Measurements from ENCODE around the gene SRGAP1. TPM values are rescaled to one million over a fixed set of nuclear protein-coding genes. Genes with fewer than 3 reads are reported as not detected.
A peak's percentile ranks its signal among the peaks of the same experiment; 100 is the strongest.
"Not testable (repeated sequence)": the region's sequence is repeated elsewhere in the genome, so short reads cannot be mapped to it uniquely, and the experiment has no call there.

Gene SRGAP1
- total RNA-seq, 1 donor from 2014 or later = 76.8 TPM

DNA sequence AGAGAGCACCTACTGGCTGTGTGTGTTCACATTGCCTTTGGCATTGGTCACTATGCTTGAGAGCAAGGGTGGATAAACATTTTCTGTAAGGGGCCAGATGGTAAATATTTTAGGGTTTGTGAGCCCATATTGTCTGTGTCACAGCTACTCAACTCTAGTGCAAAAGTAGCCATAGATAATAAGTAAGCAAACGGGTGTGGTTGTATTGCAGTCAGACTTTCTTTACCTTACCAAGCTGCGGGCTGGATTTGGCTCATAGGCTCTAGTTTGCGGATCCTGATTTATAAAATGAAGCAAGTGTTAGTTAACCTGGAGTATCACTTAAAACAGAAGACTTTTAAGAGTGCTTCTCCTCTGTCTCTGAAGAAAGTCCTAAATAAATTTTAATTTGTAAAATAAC, 208.6 kb downstream of the SRGAP1 start:
- no peak for DNase-seq (ENCODE audit: low read depth)

- no peak for DNase-seq (ENCODE audit: low read depth)
These were observed 209.6 kb downstream of the SRGAP1 start for GRCh38 chr12:64054079-64054520.

GRCh38 chr12:64056741-64057140, 212.2 kb downstream of the SRGAP1 start:
- no peak for DNase-seq (ENCODE audit: low read depth)

DNA sequence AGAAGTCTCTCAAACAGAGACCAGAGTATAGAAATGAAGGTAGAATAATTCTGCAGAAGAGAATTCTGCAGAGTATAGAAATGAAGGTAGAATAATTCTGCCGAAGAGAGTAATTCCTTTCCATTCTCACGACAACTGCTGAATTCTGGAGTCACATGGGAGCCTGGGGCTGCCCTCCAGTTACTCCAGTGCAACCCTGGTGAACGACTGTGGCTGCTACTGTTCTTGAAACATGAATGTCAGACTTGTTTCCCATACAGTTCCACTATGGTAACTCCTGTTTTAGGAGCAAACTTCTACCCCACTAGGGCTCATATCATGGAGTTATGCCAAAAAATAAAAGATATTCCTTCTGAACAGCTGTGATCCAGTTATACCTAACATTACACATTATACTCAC, 213.2 kb downstream of the SRGAP1 start:
- DNase-seq (ENCODE audit: low read depth) = no peak

GRCh38 chr12:64058541-64059265, 214.2 kb downstream of the SRGAP1 start:
- DNase-seq (ENCODE audit: low read depth) = no peak

- DNase-seq (ENCODE audit: low read depth) = no peak
These were observed 215.2 kb downstream of the SRGAP1 start for GRCh38 chr12:64059685-64060084.

DNA sequence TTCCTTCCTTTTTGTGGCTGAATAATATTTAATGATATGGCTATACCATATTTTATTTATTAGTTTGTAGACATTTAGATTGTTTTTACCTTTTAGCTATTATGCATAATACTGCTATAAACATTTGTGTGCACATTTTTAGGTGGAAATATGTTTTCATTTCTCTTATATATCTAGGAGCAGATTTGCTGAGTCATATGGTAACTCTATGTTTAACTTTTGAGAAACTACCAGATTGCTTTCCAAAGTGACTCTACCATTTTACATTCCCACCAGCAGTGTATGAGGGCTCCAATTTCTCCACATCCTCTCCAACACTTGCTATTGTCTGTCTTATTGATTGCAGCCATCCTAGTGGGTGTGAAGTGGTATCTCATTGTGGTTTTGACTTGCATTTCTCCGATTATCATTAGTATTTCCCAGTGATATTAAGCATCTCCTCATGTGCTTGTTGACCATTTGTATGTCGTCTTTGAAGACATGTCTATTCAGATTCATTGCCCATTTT, 217.4 kb downstream of the SRGAP1 start:
- no peak for DNase-seq (ENCODE audit: low read depth)

DNA sequence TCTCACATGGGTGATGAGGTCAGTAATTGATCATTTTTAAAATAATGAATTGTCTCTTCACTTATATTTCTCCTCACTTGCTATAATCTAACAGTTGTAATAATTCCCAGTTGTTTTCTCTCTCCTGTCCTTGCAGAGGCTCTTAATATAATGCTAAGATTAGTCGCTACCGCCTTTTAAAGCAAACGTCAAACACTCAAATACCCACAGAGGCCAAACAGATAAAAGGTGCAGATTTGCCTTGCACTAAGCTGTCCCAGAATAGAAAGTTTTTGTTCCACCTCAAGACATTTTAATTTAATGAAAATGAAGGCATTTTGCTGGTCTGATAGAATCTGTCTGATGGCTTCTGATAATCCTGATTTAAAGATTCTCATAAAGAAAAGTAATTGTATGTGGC, 218.6 kb downstream of the SRGAP1 start:
- no peak for DNase-seq (ENCODE audit: low read depth)

GRCh38 chr12:64064240-64064639, 219.7 kb downstream of the SRGAP1 start:
- no peak for DNase-seq (ENCODE audit: low read depth)

- DNase-seq (ENCODE audit: low read depth) = no peak
These were observed 220.2 kb downstream of the SRGAP1 start for GRCh38 chr12:64064706-64065105.

DNA sequence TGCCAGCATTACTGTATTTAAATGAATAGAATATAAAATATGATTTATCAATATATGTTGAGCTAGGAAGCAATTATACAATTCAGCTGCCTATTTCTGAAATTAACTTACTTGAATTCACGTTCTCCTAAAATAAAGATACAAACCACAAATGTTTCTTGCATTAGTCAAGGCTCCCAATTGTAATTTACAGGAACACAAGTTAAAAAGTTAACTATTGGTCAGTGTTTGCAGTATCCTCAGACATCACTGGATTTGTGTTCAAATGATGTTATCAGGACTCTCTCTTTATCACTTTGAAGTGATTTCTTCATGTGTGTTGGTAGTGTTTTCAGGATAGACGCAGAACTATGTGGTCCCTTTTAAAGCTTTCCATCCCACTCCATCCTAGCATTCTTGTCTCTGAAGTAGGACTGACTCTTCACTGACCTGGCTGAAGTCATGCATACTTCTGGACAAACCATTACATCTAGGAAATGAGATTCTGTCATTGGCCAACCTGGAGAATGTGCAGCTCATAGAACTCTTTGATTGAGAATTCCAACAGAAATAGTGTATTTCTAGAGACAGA, 221.5 kb downstream of the SRGAP1 start:
- peak; percentile 80 for DNase-seq (ENCODE audit: low read depth)

- no peak for DNase-seq (ENCODE audit: low read depth)
These were observed 222.3 kb downstream of the SRGAP1 start for GRCh38 chr12:64066776-64067175.

- no peak for DNase-seq (ENCODE audit: low read depth)
These were observed 226.0 kb downstream of the SRGAP1 start for GRCh38 chr12:64070454-64070853.

GRCh38 chr12:64072916-64073575, 228.5 kb downstream of the SRGAP1 start:
- no peak for DNase-seq (ENCODE audit: low read depth)

GRCh38 chr12:64076565-64076964, 232.1 kb downstream of the SRGAP1 start:
- DNase-seq (ENCODE audit: low read depth) = not testable (repeated sequence)

DNA sequence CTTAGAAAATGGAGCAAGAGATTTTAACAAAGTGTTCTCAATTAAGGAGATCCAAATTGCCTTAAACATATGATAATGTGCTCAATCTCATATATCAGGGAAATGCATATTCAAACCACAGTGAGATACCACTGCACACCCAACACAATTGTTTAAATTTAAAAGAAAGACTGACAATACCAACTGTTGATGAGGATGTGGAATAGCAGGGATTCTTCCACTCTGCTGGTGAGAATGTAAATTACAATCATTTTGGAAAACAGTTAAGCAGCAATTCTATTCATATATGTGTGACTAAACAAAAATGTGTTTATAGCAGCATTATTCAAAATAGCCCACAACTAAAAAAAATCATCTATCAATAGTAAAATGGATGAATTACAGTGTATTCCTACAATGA, 233.4 kb downstream of the SRGAP1 start:
- DNase-seq (ENCODE audit: low read depth) = no peak

GRCh38 chr12:64080319-64081007, 236.0 kb downstream of the SRGAP1 start:
- peak; percentile 36 for DNase-seq (ENCODE audit: low read depth)

DNA sequence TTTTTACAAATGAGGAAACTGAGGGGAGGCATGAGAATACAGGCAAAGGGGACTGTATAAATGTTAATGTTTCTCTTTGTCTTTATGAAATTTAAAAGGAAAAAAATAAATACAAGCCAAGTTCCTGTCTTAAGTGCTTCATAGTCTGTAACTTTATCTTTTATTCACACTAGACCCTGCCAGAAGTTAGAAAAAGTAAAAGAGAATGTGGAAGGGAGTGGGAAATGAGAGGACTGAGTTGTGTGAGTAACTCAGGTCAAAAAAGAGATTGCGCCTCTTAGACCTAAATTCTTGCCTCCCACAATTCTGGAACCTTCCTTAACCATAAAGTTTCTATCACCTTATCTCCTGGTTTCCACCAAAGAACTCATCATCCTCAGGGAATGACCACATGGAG, 236.5 kb downstream of the SRGAP1 start:
- no peak for DNase-seq (ENCODE audit: low read depth)

DNA sequence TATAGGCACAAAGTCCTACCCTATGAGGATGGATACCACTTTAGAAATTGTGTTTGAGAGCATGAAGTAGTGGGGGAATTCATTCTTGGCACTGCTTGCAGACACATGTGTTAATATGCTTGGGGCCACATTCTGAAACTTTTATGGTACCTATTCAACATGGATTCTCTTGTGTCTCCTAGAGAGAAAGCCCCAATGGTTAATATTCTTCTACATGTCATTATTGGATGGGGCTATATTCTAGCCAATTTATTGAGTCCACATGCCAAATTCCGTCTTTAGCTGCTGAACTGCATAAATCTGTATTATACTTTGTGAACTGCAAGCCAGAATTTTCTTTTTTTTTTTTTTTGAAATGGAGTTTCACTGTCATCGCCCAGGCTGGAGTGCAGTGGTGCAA, 237.6 kb downstream of the SRGAP1 start:
- DNase-seq (ENCODE audit: low read depth) = no peak

DNA sequence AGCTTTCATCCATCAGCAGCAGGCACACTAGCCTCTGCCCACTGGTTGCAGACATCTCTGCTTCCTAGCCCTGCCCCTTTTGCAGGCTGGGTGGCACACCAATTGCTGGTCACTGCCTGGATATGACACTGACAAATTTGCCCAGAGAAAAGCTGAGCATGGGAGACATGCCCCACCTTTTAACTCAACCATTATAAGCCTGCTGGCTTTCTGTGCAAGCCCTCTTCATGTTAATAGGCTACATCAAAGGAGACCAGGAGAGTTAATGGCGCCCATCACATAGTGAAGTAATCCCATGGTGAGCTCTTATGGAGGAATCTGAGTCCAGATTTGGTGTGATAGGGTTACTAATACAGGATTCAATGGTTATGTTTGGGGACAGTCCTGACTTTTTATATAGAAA, 238.4 kb downstream of the SRGAP1 start:
- no peak for DNase-seq (ENCODE audit: low read depth)

DNA sequence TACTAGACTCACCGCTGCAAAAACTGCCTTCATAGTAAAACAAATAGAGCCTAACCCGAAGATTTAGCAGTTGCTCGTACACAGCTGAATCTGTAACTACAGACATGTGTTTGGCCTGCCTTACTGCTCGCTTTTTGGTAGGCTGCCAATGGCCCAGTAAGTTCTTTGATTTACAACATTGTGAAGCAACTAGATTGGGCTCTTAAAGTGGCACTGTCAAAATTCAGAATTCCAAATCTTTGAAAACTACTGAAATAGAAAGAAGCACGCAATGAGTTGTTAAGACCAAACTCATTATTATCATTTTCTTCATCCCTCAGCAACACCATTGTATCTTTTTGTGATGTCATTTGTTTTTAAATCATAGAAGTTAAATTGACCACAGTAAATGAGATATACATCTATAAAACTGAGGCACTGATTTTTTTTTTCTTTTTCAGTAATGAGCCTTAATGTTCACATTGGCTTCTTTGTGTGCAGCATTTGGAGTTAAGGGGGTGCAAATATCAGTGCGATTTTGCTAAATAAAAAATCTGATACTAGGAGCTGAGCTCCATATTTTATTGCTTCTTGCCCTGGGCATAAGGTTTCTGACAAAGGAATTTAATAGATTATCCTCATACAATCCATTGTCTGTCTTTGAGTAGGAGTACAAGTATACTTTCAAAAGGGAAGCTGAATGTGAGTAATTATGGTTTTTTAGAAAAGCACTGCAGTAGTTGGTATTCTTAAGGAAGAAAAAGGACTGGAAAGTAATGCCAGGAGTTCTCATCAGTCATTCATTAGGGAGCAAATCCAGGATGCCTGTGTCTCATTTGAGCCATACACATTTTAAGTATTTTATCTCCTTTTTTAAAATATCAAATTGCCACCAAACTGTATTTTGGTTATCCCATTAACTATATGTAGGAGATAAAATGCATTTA, 239.0 kb downstream of the SRGAP1 start:
- peak; percentile 83 for DNase-seq (ENCODE audit: low read depth)
